ENCODE data around the gene TRIP4.
"Not testable (repeated sequence)": the region's sequence is repeated elsewhere in the genome, so short reads cannot be mapped to it uniquely, and the experiment has no call there.

DNA sequence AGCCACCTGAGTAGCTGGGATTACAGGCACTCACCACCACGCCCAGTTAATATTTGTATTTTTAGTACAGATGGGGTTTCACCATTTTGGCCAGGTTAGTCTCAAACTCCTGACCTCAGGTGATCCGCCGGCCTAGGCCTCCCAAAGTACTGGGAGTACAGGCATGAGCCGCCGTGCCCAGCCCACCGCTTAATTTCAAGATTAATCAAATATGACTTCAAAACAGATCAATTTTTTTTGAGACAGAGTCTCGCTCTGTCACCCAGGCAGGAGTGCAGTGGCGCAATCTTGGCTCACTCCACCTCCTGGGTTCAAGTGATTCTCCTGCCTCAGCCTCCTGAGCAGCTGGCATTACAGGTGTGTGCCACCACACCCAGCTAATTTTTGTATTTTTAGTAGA, 16.3 kb upstream of the TRIP4 start:
- TF ChIP-seq, protein P1, sequence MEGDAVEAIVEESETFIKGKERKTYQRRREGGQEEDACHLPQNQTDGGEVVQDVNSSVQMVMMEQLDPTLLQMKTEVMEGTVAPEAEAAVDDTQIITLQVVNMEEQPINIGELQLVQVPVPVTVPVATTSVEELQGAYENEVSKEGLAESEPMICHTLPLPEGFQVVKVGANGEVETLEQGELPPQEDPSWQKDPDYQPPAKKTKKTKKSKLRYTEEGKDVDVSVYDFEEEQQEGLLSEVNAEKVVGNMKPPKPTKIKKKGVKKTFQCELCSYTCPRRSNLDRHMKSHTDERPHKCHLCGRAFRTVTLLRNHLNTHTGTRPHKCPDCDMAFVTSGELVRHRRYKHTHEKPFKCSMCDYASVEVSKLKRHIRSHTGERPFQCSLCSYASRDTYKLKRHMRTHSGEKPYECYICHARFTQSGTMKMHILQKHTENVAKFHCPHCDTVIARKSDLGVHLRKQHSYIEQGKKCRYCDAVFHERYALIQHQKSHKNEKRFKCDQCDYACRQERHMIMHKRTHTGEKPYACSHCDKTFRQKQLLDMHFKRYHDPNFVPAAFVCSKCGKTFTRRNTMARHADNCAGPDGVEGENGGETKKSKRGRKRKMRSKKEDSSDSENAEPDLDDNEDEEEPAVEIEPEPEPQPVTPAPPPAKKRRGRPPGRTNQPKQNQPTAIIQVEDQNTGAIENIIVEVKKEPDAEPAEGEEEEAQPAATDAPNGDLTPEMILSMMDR (IDR thresholded peaks at IDR 0.05; ENCODE audit: poor library complexity): not testable (repeated sequence)
- not testable (repeated sequence) for TF ChIP-seq EZH2 (IDR thresholded peaks at IDR 0.05; ENCODE audit: borderline replicate concordance)

Measured in hepatocyte (in vitro differentiated cells).